ENCODE results near the gene KLRC2.

The KLRC2 gene

GRCh38 chr12:10381928-10382628 lies 53.7 kb downstream of the KLRC2 start:
- H3K4me3 ChIP-seq (ENCODE audit: low read length) = no peak overlapping the region
- DNase-seq (ENCODE audit: low read depth, low spot score) = no peak

Measured in Jurkat, Clone E6-1 (cell line).